Tibial artery (tissue), 4 donors: ENCODE data around the gene FZD1.

Experiments
- DNase-seq, 2 donors: peaks; one replicate each; pipeline ENCODE4 v3.0.0-alpha.2; 2019
- H3K27ac ChIP-seq, 2 donors: fragments of 200-600 bp; sonication (generic) in 1 of 2; 1 replicate in 1 of 2; 2 replicates in 1 of 2; pipeline ENCODE4 v1.5.1; 2018 to 2019; ENCODE audit warnings: mild to moderate bottlenecking in 1 of 2
- H3K27me3 ChIP-seq, 2 donors: fragments of 200-600 bp; sonication (generic) in 1 of 2; one replicate each; pipeline versions ENCODE4 v1.5.1 to v1.6.0; 2016 to 2019
- H3K36me3 ChIP-seq, 3 donors: fragments of 200-600 bp; sonication (generic) in 2 of 3; one replicate each; pipeline ENCODE4 v1.5.1; 2016 to 2019; ENCODE audit warnings: mild to moderate bottlenecking in 2 of 3
- H3K4me1 ChIP-seq, 4 donors: fragments of 200-600 bp; sonication (generic) in 2 of 4; 1 replicate in 3 of 4; 2 replicates in 1 of 4; pipeline ENCODE4 v1.5.1; 2016 to 2019
- H3K4me3 ChIP-seq, 2 donors: fragments of 200-600 bp; sonication (generic) in 1 of 2; 1 replicate in 1 of 2; 2 replicates in 1 of 2; pipeline ENCODE4 v1.5.1; 2018 to 2019; ENCODE audit warnings: mild to moderate bottlenecking in 2 of 2
- H3K9me3 ChIP-seq, 3 donors: fragments of 200-600 bp; sonication (generic) in 1 of 3; one replicate each; pipeline ENCODE4 v1.5.1; 2016 to 2019
- intact Hi-C: fragments of 100-400 bp; cut with DNase I; formaldehyde crosslinking; loops from one replicate; pipeline ENCODE4 v1.15.0; 2023; ENCODE audit warnings: low total_unique reads
- TF ChIP-seq, protein P1 (sequence below), 2 experiments: fragments of 200-600 bp in 1 of 2; fragments of 450-650 bp in 1 of 2; IDR thresholded peaks; one replicate each; pipeline ENCODE4 v1.5.1; 2017 to 2019; ENCODE audit warnings: antibody characterized with exemption in 2 of 2, mild to moderate bottlenecking in 1 of 2, moderate library complexity in 1 of 2

Gene FZD1

GRCh38 chr7:91292506-91292905, 28.3 kb downstream of the FZD1 start:
- Histone ChIP-seq H3K36me3 (no peaks in the 10 kb centered on the region), H3K9me3 (no peaks in the 10 kb centered on the region)
- intact Hi-C loops: no loop called here

DNA sequence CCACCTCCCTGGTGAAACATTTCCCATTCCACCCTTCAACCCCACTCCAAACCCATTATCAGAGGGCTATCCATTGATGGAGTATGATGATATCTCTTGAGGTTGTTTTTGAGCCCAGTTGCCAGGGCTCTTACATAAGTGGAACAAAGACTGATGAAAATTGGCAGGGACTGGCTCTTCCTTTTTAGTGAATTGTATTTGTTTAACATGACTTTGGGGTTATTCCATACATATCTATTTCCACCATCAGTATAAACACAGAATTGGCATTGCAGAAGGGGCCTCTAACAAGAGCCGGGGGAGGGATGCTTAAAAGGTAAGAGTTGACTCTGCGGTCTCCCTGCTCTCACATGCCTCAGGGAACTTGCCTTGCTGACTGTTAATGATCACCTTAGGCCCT, 28.9 kb downstream of the FZD1 start:
- DNase-seq: no peak
- H3K9me3 ChIP-seq: no peaks in the 10 kb centered on the region
- intact Hi-C loops: no loop called here
- H3K27me3 ChIP-seq: no peaks in the 10 kb centered on the region
- no peaks in the 10 kb centered on the region for H3K36me3 ChIP-seq
- H3K4me3 ChIP-seq: no peak overlapping the region
- peaks cover 0 to 5% (median 2%) of the 10 kb centered on the region in 4 donors for H3K4me1 ChIP-seq
- no peak overlapping the region for H3K27ac ChIP-seq
- TF ChIP-seq, protein P1, sequence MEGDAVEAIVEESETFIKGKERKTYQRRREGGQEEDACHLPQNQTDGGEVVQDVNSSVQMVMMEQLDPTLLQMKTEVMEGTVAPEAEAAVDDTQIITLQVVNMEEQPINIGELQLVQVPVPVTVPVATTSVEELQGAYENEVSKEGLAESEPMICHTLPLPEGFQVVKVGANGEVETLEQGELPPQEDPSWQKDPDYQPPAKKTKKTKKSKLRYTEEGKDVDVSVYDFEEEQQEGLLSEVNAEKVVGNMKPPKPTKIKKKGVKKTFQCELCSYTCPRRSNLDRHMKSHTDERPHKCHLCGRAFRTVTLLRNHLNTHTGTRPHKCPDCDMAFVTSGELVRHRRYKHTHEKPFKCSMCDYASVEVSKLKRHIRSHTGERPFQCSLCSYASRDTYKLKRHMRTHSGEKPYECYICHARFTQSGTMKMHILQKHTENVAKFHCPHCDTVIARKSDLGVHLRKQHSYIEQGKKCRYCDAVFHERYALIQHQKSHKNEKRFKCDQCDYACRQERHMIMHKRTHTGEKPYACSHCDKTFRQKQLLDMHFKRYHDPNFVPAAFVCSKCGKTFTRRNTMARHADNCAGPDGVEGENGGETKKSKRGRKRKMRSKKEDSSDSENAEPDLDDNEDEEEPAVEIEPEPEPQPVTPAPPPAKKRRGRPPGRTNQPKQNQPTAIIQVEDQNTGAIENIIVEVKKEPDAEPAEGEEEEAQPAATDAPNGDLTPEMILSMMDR (IDR thresholded peaks at IDR 0.05): no peak

More at GRCh38 chr7:91292506-91292905, 28.3 kb downstream of the FZD1 start:
- H3K27me3 ChIP-seq: no peaks in the 10 kb centered on the region
- no peak for DNase-seq
- H3K4me3 ChIP-seq: no peak overlapping the region
- peaks cover 0 to 12% (median 8%) of the 10 kb centered on the region in 4 donors for H3K4me1 ChIP-seq
- TF ChIP-seq, protein P1 (IDR thresholded peaks at IDR 0.05): no peak
- no peak overlapping the region for H3K27ac ChIP-seq

- H3K36me3 ChIP-seq: no peaks in the 10 kb centered on the region
- TF ChIP-seq, protein P1 (IDR thresholded peaks at IDR 0.05): no peak
- no peak for DNase-seq
- no peaks in the 10 kb centered on the region for H3K4me1 ChIP-seq
- H3K9me3 ChIP-seq: no peaks in the 10 kb centered on the region
- no peak overlapping the region for H3K27ac ChIP-seq
- intact Hi-C loops: no loop called here
- H3K27me3 ChIP-seq: no peaks in the 10 kb centered on the region
- no peak overlapping the region for H3K4me3 ChIP-seq
These were observed 29.6 kb downstream of the FZD1 start for GRCh38 chr7:91293840-91294239.

DNA sequence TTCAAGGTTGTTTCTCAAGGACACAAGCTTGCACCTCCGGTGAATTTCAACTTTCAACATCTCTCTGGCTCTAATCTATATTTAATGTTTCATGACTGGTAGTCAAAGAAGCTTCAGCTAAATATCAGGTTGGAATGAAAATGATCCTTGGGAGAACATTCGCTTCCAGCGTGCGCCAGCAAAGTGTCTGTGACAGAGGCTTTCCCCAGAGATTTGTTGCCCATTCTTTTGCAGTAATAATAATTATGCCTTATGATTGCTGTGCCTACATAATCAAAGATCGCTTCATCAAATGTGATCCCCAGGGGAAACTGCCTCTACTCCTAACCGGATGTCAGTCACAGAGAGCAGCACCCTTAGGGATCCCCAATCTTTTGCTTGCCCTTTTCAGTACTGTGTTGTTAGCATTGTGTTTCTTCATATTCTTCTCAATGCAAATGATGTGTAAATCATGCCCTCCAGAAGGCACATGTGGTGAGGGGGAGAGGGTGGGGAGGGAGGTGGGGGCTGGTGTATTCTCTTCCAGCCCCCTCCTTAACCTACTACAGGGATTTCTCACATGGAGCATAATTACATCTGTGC, 30.5 kb downstream of the FZD1 start:
- no peaks in the 10 kb centered on the region for H3K4me1 ChIP-seq
- H3K27me3 ChIP-seq: no peaks in the 10 kb centered on the region
- intact Hi-C loops: no loop called here
- H3K9me3 ChIP-seq: no peaks in the 10 kb centered on the region
- DNase-seq: no peak
- no peaks in the 10 kb centered on the region for H3K36me3 ChIP-seq
- no peak overlapping the region for H3K4me3 ChIP-seq
- no peak overlapping the region for H3K27ac ChIP-seq
- TF ChIP-seq, protein P1 (IDR thresholded peaks at IDR 0.05): no peak

- Histone ChIP-seq H3K4me1 (no peaks in the 10 kb centered on the region), H3K27me3 (no peaks in the 10 kb centered on the region), H3K36me3 (no peaks in the 10 kb centered on the region), H3K4me3 (no peak overlapping the region), H3K27ac (no peak overlapping the region), H3K9me3 (no peaks in the 10 kb centered on the region)
- intact Hi-C loops: no loop called here
- no peak for DNase-seq
- TF ChIP-seq, protein P1 (IDR thresholded peaks at IDR 0.05): no peak
These were observed 31.3 kb downstream of the FZD1 start for GRCh38 chr7:91295576-91295975.

- H3K4me3 ChIP-seq: no peak overlapping the region
- no peaks in the 10 kb centered on the region for H3K4me1 ChIP-seq
- TF ChIP-seq, protein P1 (IDR thresholded peaks at IDR 0.05): no peak
- no peak overlapping the region for H3K27ac ChIP-seq
- no peaks in the 10 kb centered on the region for H3K36me3 ChIP-seq
- no peak for DNase-seq
- no peaks in the 10 kb centered on the region for H3K9me3 ChIP-seq
- H3K27me3 ChIP-seq: no peaks in the 10 kb centered on the region
- intact Hi-C loops: no loop called here
These were observed 33.7 kb downstream of the FZD1 start for GRCh38 chr7:91297939-91298338.
